Activated CD8-positive, alpha-beta memory T cell treated with anti-CD3 and anti-CD28 coated beads for 4 hours (primary cell): ENCODE results near the gene GRIK3.
"Not testable (repeated sequence)": the region's sequence is repeated elsewhere in the genome, so short reads cannot be mapped to it uniquely, and the experiment has no call there.

ENCODE experiments used
- DNase-seq, 2 donors: peaks; one replicate each; pipeline ENCODE4 v3.0.0-alpha.2; 2020; ENCODE audit warnings: low read depth in 2 of 2

Gene GRIK3

DNA sequence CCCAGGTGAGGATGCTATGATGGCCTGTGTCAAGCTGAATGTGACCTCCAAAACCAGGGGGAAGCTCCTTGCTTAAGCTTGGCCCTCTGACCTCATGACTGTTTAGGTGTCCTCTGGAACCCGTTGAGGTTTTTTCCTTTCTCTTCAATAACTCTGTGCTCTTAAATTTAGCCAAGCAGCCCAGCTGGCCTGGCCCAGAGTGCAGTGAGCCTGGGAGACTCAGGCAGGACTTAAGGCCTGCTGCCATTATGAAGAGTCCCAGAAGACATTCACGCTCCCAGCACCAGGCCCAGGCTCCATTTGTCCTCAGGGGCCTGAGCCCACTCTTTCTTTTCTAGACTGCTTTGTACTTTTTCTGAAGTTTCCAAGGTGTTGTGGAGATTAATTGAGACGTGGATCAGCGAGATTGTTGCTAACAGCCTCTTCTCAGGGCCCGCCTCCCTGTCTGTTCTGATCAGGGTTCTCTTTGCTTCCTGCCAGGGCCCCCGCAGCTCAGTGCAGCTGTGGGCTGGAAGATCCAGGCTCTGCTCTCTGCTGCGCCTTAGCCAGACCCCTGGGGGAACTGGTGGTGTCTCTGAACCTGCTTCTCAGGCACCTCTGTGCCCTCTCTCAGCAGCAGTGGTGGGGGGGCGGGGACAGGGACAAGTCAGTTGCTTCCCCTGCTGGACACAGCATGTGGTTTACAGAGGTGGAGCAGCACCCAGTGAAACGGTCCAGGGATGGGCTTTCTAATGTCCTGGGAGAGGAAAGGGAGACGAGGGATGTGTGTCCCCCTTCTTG, 124.2 kb downstream of the GRIK3 start:
- DNase-seq = no peak

DNA sequence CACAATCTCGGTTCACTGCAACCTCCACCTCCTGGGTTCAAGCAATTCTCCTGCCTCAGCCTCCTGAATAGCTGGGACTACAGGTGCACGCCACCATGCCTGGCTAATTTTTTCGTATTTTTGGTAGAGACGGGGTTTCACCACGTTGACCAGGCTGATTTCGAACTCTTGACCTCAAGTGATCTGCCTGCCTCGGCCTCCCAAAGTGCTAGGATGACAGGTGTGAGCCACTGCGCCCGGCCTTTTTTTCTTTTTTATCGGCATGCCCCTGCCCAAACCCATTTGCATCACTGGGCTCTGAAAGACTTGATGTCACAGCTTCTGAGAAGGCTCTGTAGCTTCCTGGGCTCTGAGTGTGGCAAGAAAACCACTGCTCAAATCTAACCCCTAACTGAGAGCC, 125.0 kb downstream of the GRIK3 start:
- DNase-seq = not testable (repeated sequence)

DNA sequence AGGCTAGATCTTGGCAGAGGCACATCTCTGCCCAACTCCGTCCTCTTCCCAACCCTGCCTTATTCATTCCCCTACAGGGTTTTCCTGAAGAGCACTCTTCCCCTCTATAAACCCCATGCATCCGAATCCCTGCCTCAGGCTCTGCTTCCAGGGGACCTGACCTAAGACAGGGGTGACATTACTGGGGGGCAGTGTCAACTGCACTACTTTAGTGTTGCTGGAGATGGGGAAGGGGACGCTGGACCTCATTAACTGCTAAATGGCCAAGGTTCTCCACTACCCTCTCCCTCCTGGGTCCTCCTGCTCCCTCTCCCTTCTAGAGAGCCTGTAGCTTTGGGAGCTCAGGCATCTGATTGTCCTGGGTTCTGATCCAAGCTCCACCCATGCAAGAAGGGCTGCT, 126.2 kb downstream of the GRIK3 start:
- DNase-seq = no peak

DNA sequence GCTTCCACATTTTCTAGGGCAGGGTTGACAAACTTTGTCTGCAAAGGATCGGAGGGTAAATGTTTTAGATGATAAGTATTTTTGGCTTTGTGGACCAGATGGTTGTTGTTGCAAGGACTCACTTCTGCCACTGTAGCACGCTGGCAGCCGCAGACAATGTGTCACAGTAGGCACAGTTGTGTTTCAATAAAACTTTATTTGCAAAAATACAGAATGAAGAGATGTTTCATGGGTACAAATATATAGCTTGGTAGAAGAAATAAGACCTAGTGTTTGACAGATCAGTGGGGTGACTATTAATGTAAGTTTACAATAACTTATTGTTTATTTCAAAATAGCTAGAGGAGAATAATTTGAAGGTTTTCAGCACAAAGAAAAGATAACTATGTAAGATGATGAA, 127.8 kb downstream of the GRIK3 start:
- no peak for DNase-seq

GRCh38 chr1:36905941-36906340, 128.4 kb downstream of the GRIK3 start:
- DNase-seq = no peak

DNA sequence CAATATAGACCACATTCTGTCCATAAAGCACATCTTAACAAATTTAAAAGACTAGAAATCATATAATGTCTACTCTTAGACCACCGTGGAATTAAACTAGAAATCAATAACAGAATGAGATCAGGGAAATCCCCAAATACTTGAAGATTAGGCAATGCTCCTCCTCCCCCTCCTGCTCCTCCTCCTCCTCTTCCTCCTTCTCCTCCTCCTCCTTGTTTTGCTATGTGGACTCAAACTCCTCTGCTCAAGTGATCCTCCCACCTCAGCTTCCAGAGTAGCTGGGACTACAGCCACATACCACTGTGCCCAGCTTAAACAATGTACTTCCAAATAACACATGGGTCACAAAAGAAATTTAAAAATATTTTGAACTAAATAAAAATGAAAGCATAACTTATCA, 134.2 kb downstream of the GRIK3 start:
- no peak for DNase-seq

DNA sequence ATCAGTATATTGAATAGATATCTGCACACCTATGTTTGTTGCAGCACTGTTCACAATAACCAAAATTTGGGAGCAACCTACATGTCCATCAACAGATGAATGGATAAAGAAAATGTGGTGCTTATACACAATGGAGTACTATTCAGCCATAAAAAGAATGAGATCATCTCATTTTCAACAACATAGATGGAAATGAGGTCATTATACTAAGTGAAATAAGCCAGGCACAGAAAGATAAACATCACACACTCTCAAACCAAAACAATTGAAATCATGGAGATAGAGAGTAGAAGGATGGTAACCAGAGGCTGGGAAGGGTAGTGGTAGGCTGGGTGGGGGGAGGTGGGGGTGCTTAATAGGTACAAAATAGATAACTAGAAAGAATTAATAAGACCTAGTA, 136.5 kb downstream of the GRIK3 start:
- DNase-seq = not testable (repeated sequence)

DNA sequence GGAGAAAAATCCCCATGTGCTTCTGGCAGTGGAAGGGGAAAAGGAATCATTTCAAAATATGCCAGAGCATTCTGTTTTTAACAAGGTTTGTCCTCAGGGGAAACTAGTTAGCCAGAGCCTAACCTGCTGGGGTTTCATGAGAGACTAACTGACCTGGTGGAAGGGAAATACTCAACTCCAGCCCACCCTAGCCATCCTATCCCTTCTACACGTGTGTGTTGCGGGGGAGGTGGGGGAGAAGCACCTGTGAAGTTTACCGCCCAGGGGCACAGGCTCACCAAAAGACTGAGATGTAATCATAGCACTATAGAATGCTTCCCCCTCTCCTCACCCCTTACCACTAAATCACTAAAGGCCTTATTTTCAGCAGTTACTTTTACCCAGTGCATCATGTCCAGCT, 139.5 kb downstream of the GRIK3 start:
- DNase-seq = no peak

- DNase-seq = no peak
Measured at GRCh38 chr1:36890776-36891175, 143.5 kb downstream of the GRIK3 start.

- no peak for DNase-seq
Measured at GRCh38 chr1:36889478-36890226, 144.7 kb downstream of the GRIK3 start.

DNA sequence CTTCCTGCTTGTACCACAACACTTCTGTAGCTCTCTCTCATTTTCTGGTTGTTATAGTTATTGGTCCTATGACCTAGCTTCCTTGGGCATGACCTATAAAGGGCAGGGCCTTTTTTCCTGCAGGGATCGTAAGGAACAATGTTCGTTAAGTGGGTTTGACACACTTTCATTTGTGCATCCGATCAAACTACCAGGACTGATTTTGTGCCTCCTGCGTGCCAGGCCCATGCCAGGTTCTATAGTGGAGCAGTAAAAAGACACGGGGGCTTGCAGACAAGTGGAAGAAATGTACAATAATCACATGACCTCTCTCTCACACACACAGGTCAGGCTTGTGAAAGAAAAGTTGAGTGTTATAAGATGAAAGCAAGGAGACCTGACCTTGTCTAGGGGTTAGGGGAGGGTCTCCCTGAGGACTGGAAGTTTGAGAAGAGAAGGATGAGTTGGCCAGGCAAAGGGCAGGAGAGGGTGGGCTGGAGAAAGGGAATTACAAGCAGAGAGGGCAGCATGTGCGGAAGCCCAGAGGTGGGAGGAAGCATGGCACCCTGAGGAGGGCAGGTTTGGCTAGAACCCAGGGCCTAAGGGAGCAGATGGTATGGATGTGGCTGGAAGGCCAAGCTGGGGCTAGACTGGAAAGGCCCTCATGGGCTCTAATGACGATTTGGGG, 145.4 kb downstream of the GRIK3 start:
- no peak for DNase-seq

DNA sequence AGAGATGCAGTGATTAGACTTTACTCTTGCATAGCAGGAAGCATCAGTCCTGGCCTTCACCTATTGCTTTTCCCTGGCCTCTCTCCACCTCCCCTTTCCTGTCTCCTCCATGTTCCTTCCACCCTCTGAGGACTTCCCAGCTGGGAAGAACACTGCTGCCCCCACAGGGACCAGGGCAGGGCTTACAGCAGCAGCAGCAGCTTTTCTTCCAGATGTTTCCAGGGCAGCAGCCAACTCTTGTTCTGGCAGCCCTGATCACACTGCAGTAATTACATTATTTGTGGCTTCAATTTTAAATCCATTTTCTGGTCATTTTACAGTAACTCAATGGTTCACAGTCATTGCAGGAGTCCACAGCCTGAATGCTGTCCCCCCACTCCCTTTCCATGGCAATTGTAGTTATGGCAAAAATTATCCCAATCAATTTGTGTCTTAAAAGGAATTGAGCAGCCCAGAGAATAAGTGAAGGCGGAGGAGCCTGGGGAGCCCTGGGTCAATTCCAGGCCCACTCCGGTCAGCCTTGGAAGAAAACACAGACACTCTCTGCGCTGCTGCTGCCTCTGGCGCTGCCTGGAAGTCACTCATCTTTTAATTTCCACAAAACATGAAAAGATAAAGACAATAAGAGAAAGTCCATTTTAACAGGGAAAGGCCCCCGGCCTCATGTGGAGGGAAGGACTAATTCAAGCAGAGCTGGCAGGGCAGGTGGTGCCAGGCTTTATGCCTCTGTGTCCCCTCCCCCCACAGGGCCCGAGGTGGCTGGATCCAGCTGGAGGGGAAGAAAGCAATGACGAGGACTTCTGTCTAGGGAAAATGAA, 148.6 kb downstream of the GRIK3 start:
- DNase-seq = no peak

GRCh38 chr1:36884801-36885200, 149.5 kb downstream of the GRIK3 start:
- DNase-seq = no peak

- no peak for DNase-seq
Measured at GRCh38 chr1:36884029-36884701, 150.2 kb downstream of the GRIK3 start.

- no peak for DNase-seq
Measured at GRCh38 chr1:36883315-36883949, 150.9 kb downstream of the GRIK3 start.

DNA sequence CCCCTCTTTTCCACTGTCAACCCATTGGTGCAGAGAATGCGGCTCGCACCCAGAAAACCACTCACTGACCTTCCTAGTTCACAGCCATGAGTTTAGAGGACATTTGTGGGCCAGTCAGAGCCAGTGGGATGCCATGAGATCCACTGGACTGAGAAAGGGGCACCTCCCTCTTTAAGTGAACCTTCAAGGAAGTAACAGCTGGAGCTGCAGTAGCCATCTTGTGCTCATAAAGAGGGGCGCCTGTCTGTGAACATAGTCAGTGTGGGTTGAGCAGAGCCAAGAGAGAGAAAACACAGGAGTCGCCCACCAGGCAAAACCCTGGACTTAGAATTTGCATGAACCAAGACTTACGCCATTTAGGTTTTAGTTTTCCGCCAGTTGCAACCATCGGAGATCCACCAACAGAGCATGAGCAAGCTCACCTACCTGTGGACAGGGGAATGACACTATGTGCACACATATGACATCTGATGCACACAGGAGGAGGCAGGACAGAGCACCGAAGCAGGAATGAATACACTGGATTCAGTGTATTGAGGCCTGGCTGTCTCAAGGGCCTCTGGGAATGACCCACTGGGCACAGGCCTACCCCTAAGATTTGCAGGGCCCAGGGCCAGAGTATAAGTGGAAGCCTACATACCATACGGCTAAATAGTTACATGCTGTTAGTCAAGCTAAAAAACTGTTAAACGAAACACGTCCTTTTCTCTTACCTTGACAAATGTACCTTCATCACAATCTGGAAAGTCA, 151.6 kb downstream of the GRIK3 start:
- no peak for DNase-seq

DNA sequence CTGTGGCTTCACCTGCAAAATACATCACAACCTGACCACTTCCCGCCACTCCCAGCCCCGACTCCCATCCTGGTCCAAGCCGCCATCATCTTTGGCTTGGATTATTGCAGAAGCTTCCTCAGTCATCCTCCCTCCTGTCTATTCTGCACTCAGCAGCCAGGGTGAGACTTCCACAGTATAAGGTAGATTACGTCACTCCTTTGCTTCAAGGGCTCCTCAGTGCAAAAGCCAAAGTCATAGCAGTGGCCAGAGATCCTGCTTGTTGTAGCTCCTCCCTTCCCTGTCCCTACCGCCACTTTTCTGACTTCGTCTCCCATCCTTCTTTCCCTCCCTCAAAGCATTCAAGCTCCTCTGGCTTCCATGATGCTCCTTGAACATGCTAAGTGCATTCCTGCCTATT, 152.8 kb downstream of the GRIK3 start:
- DNase-seq = no peak

DNA sequence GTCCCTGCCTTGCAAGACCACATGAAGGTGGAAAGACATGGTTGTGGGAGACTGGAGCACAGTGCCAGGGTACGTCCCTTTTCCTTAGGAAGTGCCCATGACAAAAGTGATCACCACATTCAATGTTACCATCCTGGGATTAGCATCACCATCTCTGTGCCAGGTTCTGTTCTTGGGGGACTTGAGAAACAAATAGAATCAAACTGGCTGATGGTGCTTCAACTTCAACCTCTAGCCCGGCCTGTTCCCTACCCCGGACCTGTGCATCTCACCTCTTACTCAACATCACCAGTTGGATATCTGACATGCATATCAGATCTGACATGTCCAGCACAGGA, 153.3 kb downstream of the GRIK3 start:
- DNase-seq = no peak

DNA sequence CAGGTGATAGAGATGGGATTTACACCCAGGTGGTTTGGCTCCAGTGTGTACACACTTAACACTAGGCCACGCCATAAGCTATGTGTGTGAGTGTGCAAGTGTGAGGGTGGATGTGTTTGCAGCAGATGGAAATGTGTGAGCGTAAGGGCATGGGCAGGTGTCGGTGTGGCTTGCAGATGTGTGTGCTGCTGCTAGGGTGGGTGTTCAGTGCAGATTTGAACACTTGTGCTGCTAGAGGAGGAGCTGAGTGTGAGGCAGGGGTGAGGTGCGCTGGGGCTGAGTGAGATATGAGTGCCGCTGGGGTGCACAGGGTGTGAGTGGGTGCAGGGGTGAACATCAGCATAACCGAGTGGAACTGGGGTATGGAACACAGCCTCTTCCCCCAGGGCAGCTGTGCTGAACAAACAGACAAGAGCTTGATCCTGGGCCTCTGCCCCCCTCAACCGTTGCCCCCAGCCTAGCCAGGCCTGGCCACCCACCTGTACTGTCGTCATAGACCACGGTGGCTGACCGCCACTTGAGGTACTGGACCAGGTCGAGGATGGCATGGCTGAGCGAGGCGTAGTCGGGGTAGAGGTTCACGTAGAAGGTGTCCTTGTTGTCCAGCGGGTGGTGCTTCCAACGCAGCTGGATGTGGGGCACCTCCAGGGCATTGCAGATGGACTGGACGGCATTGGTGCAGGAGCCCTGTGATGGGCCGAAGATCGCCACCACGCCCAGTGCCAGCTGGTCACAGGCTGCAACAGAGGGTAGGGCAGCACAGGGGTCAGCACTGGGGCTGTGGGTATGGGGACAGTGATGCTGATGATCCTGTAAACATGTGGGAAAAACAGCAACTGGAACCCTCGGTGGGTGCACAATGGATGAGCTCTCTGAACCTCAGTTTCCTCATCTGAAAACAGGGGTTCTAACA, 153.9 kb downstream of the GRIK3 start:
- no peak for DNase-seq
